GM12873 (cell line): ENCODE measurements around the gene FN3K.

ENCODE experiments used
- TF ChIP-seq, protein P1 (sequence below): IDR thresholded peaks from 2 replicates; pipeline ENCODE4 v1.5.1; 2012; ENCODE audit warnings: low read depth, mild to moderate bottlenecking, moderate library complexity, low read length, control low read depth; ENCODE audit not compliant: insufficient read depth; ENCODE audit errors: missing control alignments

Gene FN3K

DNA sequence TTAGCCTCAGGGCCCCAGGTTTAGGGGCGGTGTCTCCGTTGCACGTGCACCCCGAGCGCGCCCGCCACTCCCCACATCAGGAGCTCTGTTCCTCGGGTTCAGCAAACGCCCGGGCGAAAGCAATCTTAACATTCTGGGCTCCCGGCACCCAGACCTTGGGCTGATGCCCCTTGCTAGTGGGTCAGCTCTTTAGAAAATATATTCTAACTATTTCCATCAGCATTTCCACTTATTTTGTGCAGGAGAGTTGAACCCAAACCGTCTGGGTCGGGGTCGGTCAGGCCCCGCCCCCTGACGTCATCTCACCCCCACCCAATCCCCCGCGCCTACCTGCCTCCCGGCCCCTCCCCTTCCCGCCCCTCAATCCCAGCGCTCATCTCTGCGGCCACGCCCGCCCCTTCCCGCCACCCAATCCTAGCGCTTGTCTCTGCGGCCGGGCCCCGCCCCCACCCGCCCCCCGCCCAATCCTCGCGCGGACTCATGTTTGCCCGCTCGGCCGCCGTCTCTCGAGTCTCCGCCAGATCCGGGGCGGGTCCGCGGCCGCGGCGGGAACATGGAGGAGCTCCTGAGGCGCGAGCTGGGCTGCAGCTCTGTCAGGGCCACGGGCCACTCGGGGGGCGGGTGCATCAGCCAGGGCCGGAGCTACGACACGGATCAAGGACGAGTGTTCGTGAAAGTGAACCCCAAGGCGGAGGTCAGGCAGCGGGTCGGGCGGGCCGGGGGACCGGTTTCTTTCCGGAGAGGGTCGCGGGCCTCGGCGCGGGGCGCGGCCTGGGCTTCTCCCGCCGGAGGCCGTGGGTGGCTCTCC lies 19.0 kb upstream of the FN3K start, which contains the start of gene FN3KRP:
Gene FN3KRP, plus strand, starts transcription at position 504 of the 808 bp plus-strand sequence. Its CDS starts 50 bp downstream, at position 554.
- TF ChIP-seq, protein P1, sequence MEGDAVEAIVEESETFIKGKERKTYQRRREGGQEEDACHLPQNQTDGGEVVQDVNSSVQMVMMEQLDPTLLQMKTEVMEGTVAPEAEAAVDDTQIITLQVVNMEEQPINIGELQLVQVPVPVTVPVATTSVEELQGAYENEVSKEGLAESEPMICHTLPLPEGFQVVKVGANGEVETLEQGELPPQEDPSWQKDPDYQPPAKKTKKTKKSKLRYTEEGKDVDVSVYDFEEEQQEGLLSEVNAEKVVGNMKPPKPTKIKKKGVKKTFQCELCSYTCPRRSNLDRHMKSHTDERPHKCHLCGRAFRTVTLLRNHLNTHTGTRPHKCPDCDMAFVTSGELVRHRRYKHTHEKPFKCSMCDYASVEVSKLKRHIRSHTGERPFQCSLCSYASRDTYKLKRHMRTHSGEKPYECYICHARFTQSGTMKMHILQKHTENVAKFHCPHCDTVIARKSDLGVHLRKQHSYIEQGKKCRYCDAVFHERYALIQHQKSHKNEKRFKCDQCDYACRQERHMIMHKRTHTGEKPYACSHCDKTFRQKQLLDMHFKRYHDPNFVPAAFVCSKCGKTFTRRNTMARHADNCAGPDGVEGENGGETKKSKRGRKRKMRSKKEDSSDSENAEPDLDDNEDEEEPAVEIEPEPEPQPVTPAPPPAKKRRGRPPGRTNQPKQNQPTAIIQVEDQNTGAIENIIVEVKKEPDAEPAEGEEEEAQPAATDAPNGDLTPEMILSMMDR, result no peak

DNA sequence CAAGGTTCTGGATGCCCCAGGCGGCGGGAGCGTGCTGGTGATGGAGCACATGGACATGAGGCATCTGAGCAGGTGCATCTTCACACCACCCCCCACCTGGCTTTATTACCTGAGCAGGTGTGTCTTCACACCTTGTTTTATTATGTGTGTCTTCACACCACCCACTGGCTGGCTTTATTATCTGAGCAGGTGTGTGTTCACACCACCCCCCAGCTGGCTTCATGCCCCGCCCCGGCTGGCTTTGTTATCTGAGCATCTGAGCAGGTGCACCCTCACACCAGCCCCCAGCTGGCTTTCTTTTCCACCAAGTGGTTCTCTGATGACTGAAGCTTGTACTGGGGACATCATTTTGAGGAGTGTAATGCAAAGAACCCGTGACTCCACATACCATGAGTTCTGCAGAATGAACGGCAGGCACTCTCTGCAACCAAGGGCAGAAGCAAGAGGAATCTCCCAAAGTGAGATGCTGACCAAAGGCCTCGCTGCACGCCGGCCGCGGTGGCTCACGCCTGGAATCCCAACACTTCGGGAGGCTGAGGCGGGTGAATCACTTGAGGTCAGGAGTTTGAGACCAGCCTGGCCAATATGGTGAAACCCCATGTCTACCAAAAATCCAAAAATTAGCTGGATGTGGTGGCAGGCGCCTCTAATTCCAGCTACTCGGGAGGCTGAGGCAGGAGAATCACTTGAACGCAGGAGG lies 16.3 kb upstream of the FN3K start:
- TF ChIP-seq, protein P1, result no peak

- TF ChIP-seq, protein P1, result no peak
Observed at GRCh38 chr17:82720204-82720603, 15.2 kb upstream of the FN3K start.

DNA sequence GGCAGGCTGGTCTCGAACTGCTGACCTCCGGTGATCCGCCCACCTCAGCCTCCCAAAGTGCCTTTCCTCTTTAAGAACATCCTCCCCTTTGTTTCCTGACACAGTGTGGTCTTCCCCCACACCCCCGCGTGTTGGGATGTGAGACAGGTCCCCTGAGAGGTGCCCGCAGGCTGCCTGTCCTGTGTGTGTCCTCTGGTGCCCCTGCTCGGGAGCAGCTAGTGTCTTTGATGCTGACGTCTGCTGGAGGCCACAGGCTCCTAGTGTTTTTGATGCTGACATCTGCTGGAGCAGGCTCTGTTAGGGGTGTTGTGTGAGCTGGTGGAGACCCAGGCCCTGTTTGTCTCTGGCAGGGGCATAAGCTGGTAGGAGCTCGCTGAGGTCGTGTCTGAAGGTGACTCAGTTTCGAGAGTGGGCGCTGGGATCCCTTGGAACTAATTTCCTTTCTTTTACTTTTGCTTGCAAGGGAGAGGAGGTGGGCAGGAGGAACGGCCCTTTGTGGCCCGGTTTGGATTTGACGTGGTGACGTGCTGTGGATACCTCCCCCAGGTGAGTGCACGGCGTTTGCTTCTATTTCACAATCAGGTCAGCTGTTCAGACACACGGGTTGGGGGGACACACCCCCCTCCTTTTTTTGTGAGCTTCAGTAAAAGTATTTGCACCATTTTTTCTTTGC lies 12.9 kb upstream of the FN3K start:
- TF ChIP-seq, protein P1, result no peak

- TF ChIP-seq, protein P1, result no peak
Observed at GRCh38 chr17:82723169-82723807, 12.1 kb upstream of the FN3K start.

DNA sequence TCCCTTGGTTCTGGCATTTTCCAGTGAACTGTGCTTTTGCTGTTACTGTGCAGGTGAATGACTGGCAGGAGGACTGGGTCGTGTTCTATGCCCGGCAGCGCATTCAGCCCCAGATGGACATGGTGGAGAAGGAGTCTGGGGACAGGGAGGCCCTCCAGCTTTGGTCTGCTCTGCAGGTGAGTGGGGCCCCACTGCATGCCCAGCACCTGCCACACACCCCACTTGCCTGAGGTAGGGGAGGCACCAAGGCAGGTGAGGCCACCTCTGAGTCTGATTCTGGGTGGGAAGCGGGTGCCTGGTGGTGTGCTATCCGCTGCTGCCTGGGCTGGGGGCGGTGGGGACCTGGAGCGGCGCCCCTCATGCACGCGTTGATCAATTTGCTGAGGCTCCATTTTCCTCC lies 9.0 kb upstream of the FN3K start:
- TF ChIP-seq, protein P1, result no peak
